DOHH2 (cell line): Measurements from ENCODE around the gene FADS6.

Source experiments
- EZH2phosphoT487 ChIP-seq: fragments of 200-600 bp; sonication (generic); IDR thresholded peaks from 2 replicates; pipeline ENCODE4 v1.6.1; 2017; ENCODE audit warnings: borderline replicate concordance, mild to moderate bottlenecking, antibody characterized with exemption, low read length, moderate library complexity, mixed read lengths
- TF ChIP-seq, protein P1 (sequence below): fragments of 200-600 bp; sonication (generic); IDR thresholded peaks from one replicate; pipeline ENCODE4 v1.5.1; 2014; ENCODE audit warnings: antibody characterized with exemption, mild to moderate bottlenecking, low read depth, low read length; ENCODE audit not compliant: poor library complexity, severe bottlenecking

DNA sequence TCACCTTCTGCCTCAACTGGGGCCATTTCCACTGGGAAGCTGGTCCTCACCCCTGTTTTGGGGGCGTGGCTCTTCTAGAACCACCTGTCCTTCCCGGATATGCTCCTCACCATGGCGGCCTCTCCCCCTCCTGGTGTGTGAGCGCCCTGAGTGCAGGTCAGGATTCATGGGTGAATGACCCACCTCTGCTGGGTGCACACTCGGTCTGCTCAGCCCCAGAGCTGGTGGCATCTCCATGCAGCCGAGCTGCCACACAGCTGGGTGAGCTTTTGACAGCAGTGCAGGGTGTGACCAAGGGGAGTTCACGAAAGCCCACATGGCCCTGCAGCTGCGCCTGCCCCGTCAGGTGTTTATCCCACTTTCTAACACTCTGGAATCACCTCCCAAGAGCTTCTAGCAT lies 61.0 kb downstream of the FADS6 start:
- TF ChIP-seq, protein P1, sequence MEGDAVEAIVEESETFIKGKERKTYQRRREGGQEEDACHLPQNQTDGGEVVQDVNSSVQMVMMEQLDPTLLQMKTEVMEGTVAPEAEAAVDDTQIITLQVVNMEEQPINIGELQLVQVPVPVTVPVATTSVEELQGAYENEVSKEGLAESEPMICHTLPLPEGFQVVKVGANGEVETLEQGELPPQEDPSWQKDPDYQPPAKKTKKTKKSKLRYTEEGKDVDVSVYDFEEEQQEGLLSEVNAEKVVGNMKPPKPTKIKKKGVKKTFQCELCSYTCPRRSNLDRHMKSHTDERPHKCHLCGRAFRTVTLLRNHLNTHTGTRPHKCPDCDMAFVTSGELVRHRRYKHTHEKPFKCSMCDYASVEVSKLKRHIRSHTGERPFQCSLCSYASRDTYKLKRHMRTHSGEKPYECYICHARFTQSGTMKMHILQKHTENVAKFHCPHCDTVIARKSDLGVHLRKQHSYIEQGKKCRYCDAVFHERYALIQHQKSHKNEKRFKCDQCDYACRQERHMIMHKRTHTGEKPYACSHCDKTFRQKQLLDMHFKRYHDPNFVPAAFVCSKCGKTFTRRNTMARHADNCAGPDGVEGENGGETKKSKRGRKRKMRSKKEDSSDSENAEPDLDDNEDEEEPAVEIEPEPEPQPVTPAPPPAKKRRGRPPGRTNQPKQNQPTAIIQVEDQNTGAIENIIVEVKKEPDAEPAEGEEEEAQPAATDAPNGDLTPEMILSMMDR: no peak
- TF ChIP-seq EZH2phosphoT487: no peak
